ENCODE measurements around the gene KCNMB2. TPM values are rescaled to one million over a fixed set of nuclear protein-coding genes. Genes with fewer than 3 reads are reported as not detected.

KCNMB2 gene
- polyA plus RNA-seq, 1 donor (not counting 4 experiments of a cell fraction or from before 2014, with no cell fraction given), result not detected

DNA sequence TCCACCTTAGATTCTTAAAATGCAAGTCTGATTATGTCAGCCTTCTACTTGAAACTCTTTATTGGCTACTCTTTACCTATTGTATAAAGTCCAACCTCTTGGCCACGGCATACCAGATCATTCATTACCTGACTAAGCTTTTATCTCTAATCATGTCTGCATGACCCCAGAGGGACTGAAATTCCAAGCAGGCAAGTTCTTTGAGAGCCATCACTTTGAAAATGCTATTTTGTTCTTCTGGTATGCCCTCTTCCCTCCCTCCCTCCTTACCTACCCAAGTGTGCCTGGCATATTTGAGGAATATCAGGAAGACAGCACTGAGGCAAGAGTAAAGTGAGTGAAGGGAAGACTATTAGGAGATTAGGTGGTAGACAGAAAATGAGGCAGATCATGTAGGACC, 57.5 kb downstream of the KCNMB2 start:
- FAIRE-seq (no peak), DNase-seq (ENCODE audit: low read depth, low spot score) (no peak)
- no peaks in the 10 kb centered on the region for H3K4me1 ChIP-seq (ENCODE audit: control insufficient read depth, extremely low read depth, insufficient read depth, low read length)
- H3K4me2 ChIP-seq (ENCODE audit: control insufficient read depth, extremely low read depth, insufficient read depth, low read depth, low read length), result no peak overlapping the region
- no peaks in the 10 kb centered on the region for H4K20me1 ChIP-seq (ENCODE audit: control insufficient read depth, extremely low read depth, insufficient read depth, low read length)
- no peaks in the 10 kb centered on the region for H3K9me1 ChIP-seq (ENCODE audit: control insufficient read depth, extremely low read depth, insufficient read depth, low read length)
- dilution Hi-C loops (cut with MboI; ENCODE audit: extremely low pct_ligation_motif_present, low sequenced_read_pairs), result no loop called here
- H3K27me3 ChIP-seq (ENCODE audit: control insufficient read depth, extremely low read depth, insufficient read depth, low read length), result no peaks in the 10 kb centered on the region
- H2AFZ ChIP-seq (ENCODE audit: control insufficient read depth, low read length), result no peak overlapping the region
- no peaks in the 10 kb centered on the region for H3K36me3 ChIP-seq (ENCODE audit: control insufficient read depth in 2 of 2, extremely low read depth in 1 of 2, insufficient read depth in 2 of 2, low read length in 2 of 2)
- H3K4me3 ChIP-seq (ENCODE audit: control insufficient read depth in 2 of 3, extremely low read depth in 1 of 3, insufficient read depth in 2 of 3, low read depth in 1 of 3, low read length in 3 of 3), result no peak overlapping the region
- H3K79me2 ChIP-seq (ENCODE audit: control insufficient read depth, insufficient read depth, low read length), result no peaks in the 10 kb centered on the region
- H3K9ac ChIP-seq (ENCODE audit: control insufficient read depth, extremely low read depth, insufficient read depth, low read length), result no peak overlapping the region
- no peaks in the 10 kb centered on the region for H3K9me3 ChIP-seq (ENCODE audit: control insufficient read depth, low read depth, low read length)
- no peak overlapping the region for H3K27ac ChIP-seq (ENCODE audit: control insufficient read depth, insufficient read depth, low read length)
- TF ChIP-seq CTCF (optimal IDR thresholded peaks at IDR 0.05 in 1 of 3, IDR thresholded peaks at IDR 0.05 in 1 of 3, conservative IDR thresholded peaks at IDR 0.05 in 1 of 3; ENCODE audit: extremely low read depth in 1 of 3, insufficient read depth in 2 of 3, low read length in 3 of 3) (no peak), EZH2 (IDR thresholded peaks at IDR 0.05; ENCODE audit: low read length) (no peak)

- H3K27me3 ChIP-seq (ENCODE audit: control insufficient read depth, extremely low read depth, insufficient read depth, low read length), result no peaks in the 10 kb centered on the region
- no peak for TF ChIP-seq EZH2 (IDR thresholded peaks at IDR 0.05; ENCODE audit: low read length)
- H3K9me3 ChIP-seq (ENCODE audit: control insufficient read depth, low read depth, low read length), result no peaks in the 10 kb centered on the region
- no peak overlapping the region for H2AFZ ChIP-seq (ENCODE audit: control insufficient read depth, low read length)
- no peaks in the 10 kb centered on the region for H3K36me3 ChIP-seq (ENCODE audit: control insufficient read depth in 2 of 2, extremely low read depth in 1 of 2, insufficient read depth in 2 of 2, low read length in 2 of 2)
- no peak for DNase-seq (ENCODE audit: low read depth, low spot score)
- H3K27ac ChIP-seq (ENCODE audit: control insufficient read depth, insufficient read depth, low read length), result no peak overlapping the region
- no peak overlapping the region for H3K4me3 ChIP-seq (ENCODE audit: control insufficient read depth in 2 of 3, extremely low read depth in 1 of 3, insufficient read depth in 2 of 3, low read depth in 1 of 3, low read length in 3 of 3)
- H3K9ac ChIP-seq (ENCODE audit: control insufficient read depth, extremely low read depth, insufficient read depth, low read length), result no peak overlapping the region
- H4K20me1 ChIP-seq (ENCODE audit: control insufficient read depth, extremely low read depth, insufficient read depth, low read length), result no peaks in the 10 kb centered on the region
- no peaks in the 10 kb centered on the region for H3K4me1 ChIP-seq (ENCODE audit: control insufficient read depth, extremely low read depth, insufficient read depth, low read length)
- H3K79me2 ChIP-seq (ENCODE audit: control insufficient read depth, insufficient read depth, low read length), result no peaks in the 10 kb centered on the region
- no peak for FAIRE-seq
- dilution Hi-C loops (cut with MboI; ENCODE audit: extremely low pct_ligation_motif_present, low sequenced_read_pairs), result no loop called here
- H3K4me2 ChIP-seq (ENCODE audit: control insufficient read depth, extremely low read depth, insufficient read depth, low read depth, low read length), result no peak overlapping the region
- H3K9me1 ChIP-seq (ENCODE audit: control insufficient read depth, extremely low read depth, insufficient read depth, low read length), result no peaks in the 10 kb centered on the region
Observed at GRCh38 chr3:178597371-178597770, 61.1 kb downstream of the KCNMB2 start.

GRCh38 chr3:178602856-178603255, 66.6 kb downstream of the KCNMB2 start:
- no peak overlapping the region for H2AFZ ChIP-seq (ENCODE audit: control insufficient read depth, low read length)
- no peaks in the 10 kb centered on the region for H3K36me3 ChIP-seq (ENCODE audit: control insufficient read depth in 2 of 2, extremely low read depth in 1 of 2, insufficient read depth in 2 of 2, low read length in 2 of 2)
- no peak overlapping the region for H3K4me3 ChIP-seq (ENCODE audit: control insufficient read depth in 2 of 3, extremely low read depth in 1 of 3, insufficient read depth in 2 of 3, low read depth in 1 of 3, low read length in 3 of 3)
- no peaks in the 10 kb centered on the region for H3K4me1 ChIP-seq (ENCODE audit: control insufficient read depth, extremely low read depth, insufficient read depth, low read length)
- no peak overlapping the region for H3K4me2 ChIP-seq (ENCODE audit: control insufficient read depth, extremely low read depth, insufficient read depth, low read depth, low read length)
- H3K27me3 ChIP-seq (ENCODE audit: control insufficient read depth, extremely low read depth, insufficient read depth, low read length), result no peaks in the 10 kb centered on the region
- no peak for DNase-seq (ENCODE audit: low read depth, low spot score)
- no peaks in the 10 kb centered on the region for H4K20me1 ChIP-seq (ENCODE audit: control insufficient read depth, extremely low read depth, insufficient read depth, low read length)
- H3K9me3 ChIP-seq (ENCODE audit: control insufficient read depth, low read depth, low read length), result no peaks in the 10 kb centered on the region
- H3K79me2 ChIP-seq (ENCODE audit: control insufficient read depth, insufficient read depth, low read length), result no peaks in the 10 kb centered on the region
- TF ChIP-seq EZH2 (IDR thresholded peaks at IDR 0.05; ENCODE audit: low read length), result no peak
- TF ChIP-seq CTCF (optimal IDR thresholded peaks at IDR 0.05 in 1 of 3, IDR thresholded peaks at IDR 0.05 in 1 of 3, conservative IDR thresholded peaks at IDR 0.05 in 1 of 3; ENCODE audit: extremely low read depth in 1 of 3, insufficient read depth in 2 of 3, low read length in 3 of 3), result no peak
- no peak overlapping the region for H3K9ac ChIP-seq (ENCODE audit: control insufficient read depth, extremely low read depth, insufficient read depth, low read length)
- no peaks in the 10 kb centered on the region for H3K9me1 ChIP-seq (ENCODE audit: control insufficient read depth, extremely low read depth, insufficient read depth, low read length)
- no peak overlapping the region for H3K27ac ChIP-seq (ENCODE audit: control insufficient read depth, insufficient read depth, low read length)
- no peak for FAIRE-seq
- dilution Hi-C loops (cut with MboI; ENCODE audit: extremely low pct_ligation_motif_present, low sequenced_read_pairs), result no loop called here

All from keratinocyte (primary cell).